Activated T-helper 2 cell treated with anti-CD3 and anti-CD28 coated beads, Interferon-gamma antibody, Interleukin-2, Interleukin-4, amounts not matched to agents 10 μg/mL and 5 μg/mL and 100 μg/mL, durations not matched to agents 14 hours and 24 hours and 36 hours (primary cell): ENCODE data around the gene CTCFL. TPM values are rescaled to one million over a fixed set of nuclear protein-coding genes. Genes with fewer than 3 reads are reported as not detected.

Experiments used
- DNase-seq: peaks from one replicate; pipeline ENCODE4 v3.0.0; 2021; ENCODE audit warnings: low spot score
- H3K27ac Mint-ChIP-seq: one replicate; pipeline ENCODE4 v1.8.0; 2021; ENCODE audit warnings: mixed read lengths
- H3K27me3 Mint-ChIP-seq: one replicate; pipeline ENCODE4 v1.8.0; 2021; ENCODE audit warnings: low read depth, mixed read lengths
- H3K36me3 Mint-ChIP-seq: one replicate; pipeline ENCODE4 v1.8.0; 2021; ENCODE audit warnings: low read depth, mixed read lengths
- H3K4me1 Mint-ChIP-seq: one replicate; pipeline ENCODE4 v1.8.0; 2021; ENCODE audit warnings: low read depth, mixed read lengths
- H3K4me3 Mint-ChIP-seq: one replicate; pipeline ENCODE4 v1.8.0; 2021; ENCODE audit warnings: low read depth, mild to moderate bottlenecking, moderate library complexity, mixed read lengths
- H3K9me3 Mint-ChIP-seq: one replicate; pipeline ENCODE4 v1.8.0; 2021; ENCODE audit warnings: mixed read lengths
- intact Hi-C: fragments of 100-400 bp; cut with micrococcal nuclease; formaldehyde crosslinking; loops from one replicate; pipeline ENCODE4 v1.15.1; 2023
- total RNA-seq: library from RNA; stranded (reverse); gene quantifications from 2 replicates; pipeline ENCODE4 v1.2.3, GENCODE V29; 2022

CTCFL gene
- total RNA-seq, 1 donor from 2014 or later: not detected

GRCh38 chr20:57537822-57538221 lies 12.9 kb upstream of the CTCFL start:
- Mint-ChIP-seq H3K36me3 (no peaks in the 10 kb centered on the region), H3K4me3 (no peak overlapping the region), H3K9me3 (no peaks in the 10 kb centered on the region), H3K4me1 (no peaks in the 10 kb centered on the region), H3K27me3 (peaks cover 15% of the 10 kb centered on the region), H3K27ac (no peak overlapping the region)
- no peak for DNase-seq
- intact Hi-C loops: no loop called here

- Mint-ChIP-seq H3K9me3 (no peaks in the 10 kb centered on the region), H3K27me3 (peaks cover 15% of the 10 kb centered on the region), H3K36me3 (no peaks in the 10 kb centered on the region), H3K4me1 (no peaks in the 10 kb centered on the region), H3K4me3 (no peak overlapping the region), H3K27ac (no peak overlapping the region)
- no peak for DNase-seq
- intact Hi-C loops: no loop called here
These were observed 12.1 kb upstream of the CTCFL start for GRCh38 chr20:57536771-57537724.

- no peak for DNase-seq
- Mint-ChIP-seq H3K9me3 (no peaks in the 10 kb centered on the region), H3K27me3 (peaks cover 16% of the 10 kb centered on the region), H3K4me1 (no peaks in the 10 kb centered on the region), H3K27ac (no peak overlapping the region), H3K36me3 (no peaks in the 10 kb centered on the region), H3K4me3 (no peak overlapping the region)
- intact Hi-C loops: no loop called here
These were observed 11.3 kb upstream of the CTCFL start for GRCh38 chr20:57536120-57536708.

GRCh38 chr20:57535297-57535696 lies 10.4 kb upstream of the CTCFL start:
- Mint-ChIP-seq H3K36me3 (no peaks in the 10 kb centered on the region), H3K27ac (no peak overlapping the region), H3K4me1 (no peaks in the 10 kb centered on the region), H3K27me3 (peaks cover 17% of the 10 kb centered on the region), H3K4me3 (no peak overlapping the region), H3K9me3 (no peaks in the 10 kb centered on the region)
- no peak for DNase-seq
- intact Hi-C loops: no loop called here

GRCh38 chr20:57532104-57532503 lies 7.2 kb upstream of the CTCFL start:
- peaks cover 12% of the 10 kb centered on the region for H3K27me3 Mint-ChIP-seq
- H3K36me3 Mint-ChIP-seq: no peaks in the 10 kb centered on the region
- H3K4me1 Mint-ChIP-seq: no peaks in the 10 kb centered on the region
- H3K4me3 Mint-ChIP-seq: no peak overlapping the region
- no peak overlapping the region for H3K27ac Mint-ChIP-seq
- no peaks in the 10 kb centered on the region for H3K9me3 Mint-ChIP-seq
- intact Hi-C loops: no loop called here
- DNase-seq: no peak

GRCh38 chr20:57530327-57530981 lies 5.5 kb upstream of the CTCFL start:
- Mint-ChIP-seq H3K4me1 (no peaks in the 10 kb centered on the region), H3K4me3 (no peak overlapping the region), H3K9me3 (no peaks in the 10 kb centered on the region), H3K27ac (no peak overlapping the region), H3K27me3 (peaks cover 8% of the 10 kb centered on the region), H3K36me3 (no peaks in the 10 kb centered on the region)
- intact Hi-C loops: no loop called here
- DNase-seq: no peak

- DNase-seq: no peak
- Mint-ChIP-seq H3K4me1 (no peaks in the 10 kb centered on the region), H3K9me3 (no peaks in the 10 kb centered on the region), H3K27me3 (peaks cover 6% of the 10 kb centered on the region), H3K27ac (no peak overlapping the region), H3K4me3 (no peak overlapping the region), H3K36me3 (no peaks in the 10 kb centered on the region)
- intact Hi-C loops: no loop called here
These were observed 4.9 kb upstream of the CTCFL start for GRCh38 chr20:57529810-57530209.

- intact Hi-C loops: no loop called here
- no peaks in the 10 kb centered on the region for H3K9me3 Mint-ChIP-seq
- H3K36me3 Mint-ChIP-seq: no peaks in the 10 kb centered on the region
- no peak overlapping the region for H3K4me3 Mint-ChIP-seq
- DNase-seq: no peak
- H3K27me3 Mint-ChIP-seq: peaks cover 6% of the 10 kb centered on the region
- H3K27ac Mint-ChIP-seq: no peak overlapping the region
- no peaks in the 10 kb centered on the region for H3K4me1 Mint-ChIP-seq
These were observed 4.2 kb upstream of the CTCFL start for GRCh38 chr20:57529160-57529585.

- Mint-ChIP-seq H3K9me3 (no peaks in the 10 kb centered on the region), H3K36me3 (no peaks in the 10 kb centered on the region), H3K4me3 (no peak overlapping the region), H3K27me3 (peaks cover 6% of the 10 kb centered on the region), H3K4me1 (peaks cover 1% of the 10 kb centered on the region), H3K27ac (no peak overlapping the region)
- DNase-seq: no peak
- intact Hi-C loops: no loop called here
These were observed 3.2 kb upstream of the CTCFL start for GRCh38 chr20:57528148-57528547.

- DNase-seq: no peak
- no peaks in the 10 kb centered on the region for H3K9me3 Mint-ChIP-seq
- no peak overlapping the region for H3K27ac Mint-ChIP-seq
- H3K4me3 Mint-ChIP-seq: no peak overlapping the region
- peaks cover 6% of the 10 kb centered on the region for H3K27me3 Mint-ChIP-seq
- no peaks in the 10 kb centered on the region for H3K36me3 Mint-ChIP-seq
- intact Hi-C loops: no loop called here
- peaks cover 6% of the 10 kb centered on the region for H3K4me1 Mint-ChIP-seq
These were observed 2.8 kb upstream of the CTCFL start for GRCh38 chr20:57527728-57528127.

- Mint-ChIP-seq H3K9me3 (no peaks in the 10 kb centered on the region), H3K36me3 (no peaks in the 10 kb centered on the region), H3K4me3 (no peak overlapping the region), H3K27me3 (peaks cover 6% of the 10 kb centered on the region), H3K4me1 (peaks cover 9% of the 10 kb centered on the region), H3K27ac (no peak overlapping the region)
- intact Hi-C loops: no loop called here
- no peak for DNase-seq
These were observed 2.0 kb upstream of the CTCFL start for GRCh38 chr20:57526885-57527460.

- Mint-ChIP-seq H3K27ac (no peak overlapping the region), H3K27me3 (peaks cover 6% of the 10 kb centered on the region), H3K9me3 (no peaks in the 10 kb centered on the region), H3K4me1 (peaks cover 9% of the 10 kb centered on the region), H3K36me3 (no peaks in the 10 kb centered on the region), H3K4me3 (no peak overlapping the region)
- DNase-seq: no peak
- intact Hi-C loops: no loop called here
These were observed 1.3 kb upstream of the CTCFL start for GRCh38 chr20:57526087-57526884.
